Spinal cord (tissue), 10 donors: ENCODE results near the gene CEP63. TPM values are rescaled to one million over a fixed set of nuclear protein-coding genes. Genes with fewer than 3 reads are reported as not detected.

Source experiments
- DNase-seq, 6 donors: peaks; one replicate each; pipeline versions ENCODE4 v3.0.0 to v3.0.0-alpha.2; 2013 to 2015; ENCODE audit warnings: low spot score in 6 of 6, low read depth in 4 of 6
- H3K27ac ChIP-seq: one replicate; pipeline ENCODE4 v1.5.1; 2013; ENCODE audit warnings: low read depth, low read length, control low read depth
- H3K27me3 ChIP-seq: one replicate; pipeline ENCODE4 v1.6.1; 2013; ENCODE audit warnings: low read length; ENCODE audit not compliant: control insufficient read depth, insufficient read depth
- H3K36me3 ChIP-seq: one replicate; pipeline ENCODE4 v1.6.1; 2013; ENCODE audit warnings: low read length; ENCODE audit not compliant: control insufficient read depth, insufficient read depth
- H3K4me1 ChIP-seq: one replicate; pipeline ENCODE4 v1.6.1; 2013; ENCODE audit warnings: low read length; ENCODE audit not compliant: control insufficient read depth, insufficient read depth
- H3K4me3 ChIP-seq: one replicate; pipeline ENCODE4 v1.5.1; 2013; ENCODE audit warnings: low read depth, low read length, control low read depth
- H3K9me3 ChIP-seq: one replicate; pipeline ENCODE4 v1.6.1; 2013; ENCODE audit warnings: low read length; ENCODE audit not compliant: control insufficient read depth, insufficient read depth
- WGBS: methylation state at CpG from one replicate; pipeline ENCODE4 v1.1.5; 2013; ENCODE audit warnings: missing lambda C conversion rate; ENCODE audit not compliant: insufficient coverage; 5-methylcytosine and 5-hydroxymethylcytosine counted together
- polyA plus RNA-seq, 2 donors: library from polyadenylated mRNA; unstranded; fragments of 120-200 nt; gene quantifications; one replicate each; pipeline ENCODE4 v1.2.1, GENCODE V29; 2013; ENCODE audit not compliant: insufficient read length in 2 of 2
- total RNA-seq, 2 donors: library from RNA; depleted of rRNA in 1 of 2; stranded (reverse); fragments of 120-200 nt in 1 of 2; fragments of >200 nt in 1 of 2; gene quantifications; one replicate each; pipeline versions ENCODE4 v1.2.3 to v1.2.4, GENCODE V29; 2013 to 2014
- donor health status: healthy.

Gene CEP63
- total and polyA plus RNA-seq, 4 donors = 26.3 to 35.2 (median 28.6) TPM

DNA sequence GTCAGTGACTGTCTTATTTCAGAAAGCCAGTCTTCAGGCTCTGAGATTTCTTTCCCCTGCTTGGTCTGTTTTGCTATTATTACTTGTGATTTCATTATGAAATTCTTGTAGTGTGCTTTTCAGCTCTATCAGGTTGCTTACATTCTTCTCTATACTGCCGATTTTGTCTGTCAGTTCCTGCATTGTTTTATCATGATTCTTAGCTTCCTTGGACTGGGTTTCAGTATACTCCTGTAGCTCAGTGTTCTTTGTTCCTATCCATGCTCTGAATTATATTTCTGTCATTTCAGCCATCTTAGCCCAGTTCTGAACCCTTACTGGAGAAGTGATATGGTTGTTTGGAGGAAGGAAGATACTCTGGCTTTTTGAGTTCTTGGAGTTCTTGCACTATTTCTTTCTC is 40.5 kb downstream of the CEP63 start:
- no peaks in the 10 kb centered on the region for H3K27me3 ChIP-seq
- 100% methylated on average over 1 of the region's 1 CpG for WGBS
- no peaks in the 10 kb centered on the region for H3K4me1 ChIP-seq
- H3K27ac ChIP-seq = no peak overlapping the region
- peaks cover 9% of the 10 kb centered on the region for H3K9me3 ChIP-seq
- H3K36me3 ChIP-seq = peaks cover 7% of the 10 kb centered on the region
- no peak overlapping the region for H3K4me3 ChIP-seq
- DNase-seq = no peak

DNA sequence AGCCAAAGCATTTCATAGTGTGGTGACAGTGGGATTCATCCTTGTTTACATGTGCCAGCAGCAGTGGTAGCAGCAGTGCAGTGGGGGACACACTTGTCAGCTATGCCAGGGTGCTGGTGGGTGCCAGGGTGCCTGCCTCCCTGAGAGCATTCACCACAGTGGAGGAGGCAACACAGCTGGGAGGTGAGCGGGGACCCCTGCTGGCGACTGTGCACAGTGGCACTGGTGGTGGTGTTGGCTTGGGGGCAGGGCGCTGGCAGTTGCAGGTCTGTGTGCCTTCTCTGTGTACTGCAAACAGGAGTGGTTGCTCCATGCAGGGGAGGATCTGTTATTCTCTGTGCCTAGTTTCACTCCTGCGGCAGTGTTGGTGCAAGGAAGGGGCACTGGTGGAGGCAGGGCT is 41.2 kb downstream of the CEP63 start:
- Histone ChIP-seq H3K9me3 (peaks cover 9% of the 10 kb centered on the region), H3K36me3 (peaks cover 7% of the 10 kb centered on the region), H3K27ac (no peak overlapping the region), H3K4me1 (no peaks in the 10 kb centered on the region), H3K27me3 (no peaks in the 10 kb centered on the region), H3K4me3 (no peak overlapping the region)
- DNase-seq = no peak
- 85% methylated on average over 4 of the region's 4 CpGs for WGBS

GRCh38 chr3:134527538-134528186 is 41.8 kb downstream of the CEP63 start:
- Histone ChIP-seq H3K4me3 (no peak overlapping the region), H3K27me3 (no peaks in the 10 kb centered on the region), H3K36me3 (peaks cover 7% of the 10 kb centered on the region), H3K4me1 (no peaks in the 10 kb centered on the region), H3K9me3 (peaks cover 9% of the 10 kb centered on the region), H3K27ac (no peak overlapping the region)
- WGBS = 97% methylated on average over 7 of the region's 7 CpGs
- no peak for DNase-seq

DNA sequence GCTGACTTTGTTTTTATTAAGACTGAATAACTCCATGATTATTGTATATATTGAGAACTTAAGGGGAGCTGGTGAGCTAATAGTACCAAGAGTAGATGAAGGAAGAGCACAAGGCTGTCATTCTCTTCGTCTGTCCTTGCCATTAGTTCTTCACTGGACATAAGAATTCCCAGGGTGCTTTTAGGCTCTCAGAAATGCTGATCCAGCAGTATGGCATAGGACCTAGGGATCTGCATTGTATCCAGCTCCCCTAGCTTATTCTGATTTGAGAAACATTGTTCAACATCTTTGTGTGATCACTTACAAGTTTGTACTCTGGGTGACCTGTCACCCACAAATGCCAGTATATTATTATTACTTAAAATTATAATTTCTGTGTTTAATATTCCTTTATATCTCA is 47.6 kb downstream of the CEP63 start:
- H3K27me3 ChIP-seq = no peaks in the 10 kb centered on the region
- WGBS = 100% methylated on average over 1 of the region's 1 CpG
- DNase-seq = no peak
- H3K36me3 ChIP-seq = peaks cover 9% of the 10 kb centered on the region
- no peaks in the 10 kb centered on the region for H3K9me3 ChIP-seq
- no peak overlapping the region for H3K4me3 ChIP-seq
- H3K27ac ChIP-seq = no peak overlapping the region
- H3K4me1 ChIP-seq = no peaks in the 10 kb centered on the region

DNA sequence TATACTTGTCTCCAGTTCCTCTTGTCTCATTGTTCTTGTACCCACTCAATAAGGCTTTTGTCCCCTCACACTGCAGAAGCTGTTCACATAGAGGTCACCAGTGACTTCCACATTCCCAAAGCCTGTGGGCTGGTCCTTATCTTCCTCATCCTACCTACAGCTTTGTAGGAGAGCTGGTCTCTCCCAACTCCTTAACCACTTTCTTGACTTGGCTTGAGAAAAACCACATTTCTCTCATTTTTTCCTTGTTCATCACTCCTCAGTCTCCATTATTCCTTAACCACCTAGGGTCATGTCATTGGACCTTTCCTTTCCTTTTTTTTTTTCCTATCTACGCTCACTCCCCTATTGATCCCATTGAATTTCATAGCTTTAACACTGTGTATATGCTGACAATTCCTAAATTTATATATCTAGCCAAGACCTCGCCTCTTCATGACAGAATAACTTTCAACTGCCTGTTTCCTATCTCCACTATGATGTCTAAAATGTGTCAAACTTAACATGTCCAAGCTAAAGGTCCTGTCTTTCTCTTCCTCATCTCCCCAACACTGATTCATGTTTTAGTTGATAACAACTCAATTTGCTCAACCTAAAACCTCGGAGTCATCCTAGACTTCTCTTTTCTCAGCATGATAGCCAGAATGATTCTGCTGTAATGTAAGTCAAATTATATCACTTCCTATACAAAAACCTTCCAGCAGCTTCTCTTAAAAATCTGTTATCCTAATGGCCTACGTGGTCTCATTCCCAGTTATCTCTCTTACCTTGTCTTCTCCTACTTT is 49.5 kb downstream of the CEP63 start:
- Histone ChIP-seq H3K4me1 (no peaks in the 10 kb centered on the region), H3K36me3 (peaks cover 9% of the 10 kb centered on the region), H3K4me3 (no peak overlapping the region), H3K9me3 (no peaks in the 10 kb centered on the region), H3K27me3 (no peaks in the 10 kb centered on the region), H3K27ac (no peak overlapping the region)
- 97% methylated on average over 3 of the region's 4 CpGs for WGBS
- DNase-seq = no peak

DNA sequence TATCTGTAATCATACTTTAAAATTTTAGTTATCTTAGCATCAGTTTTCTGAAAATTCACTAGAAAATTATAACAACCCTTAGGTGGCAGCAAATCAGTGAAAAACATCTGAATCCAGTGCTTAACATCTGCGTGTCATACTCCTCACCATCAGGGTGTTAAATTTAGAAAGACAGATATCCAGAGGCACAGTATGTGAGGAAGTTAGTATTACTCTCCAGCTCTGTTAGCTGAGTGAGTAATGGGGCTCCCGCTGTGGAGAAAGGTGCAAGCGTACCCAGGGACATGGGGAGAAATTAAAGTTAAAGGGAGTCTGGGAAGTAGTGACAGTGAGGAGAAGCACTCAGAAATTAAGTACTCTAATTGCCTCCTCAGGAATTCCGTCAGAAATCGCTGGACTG is 50.9 kb downstream of the CEP63 start:
- peak in 3 of 6 donors; percentile 1 to 71 (median 11) for DNase-seq
- Histone ChIP-seq H3K4me3 (no peak overlapping the region), H3K27ac (no peak overlapping the region), H3K36me3 (peaks cover 9% of the 10 kb centered on the region), H3K9me3 (no peaks in the 10 kb centered on the region), H3K27me3 (no peaks in the 10 kb centered on the region), H3K4me1 (no peaks in the 10 kb centered on the region)
- WGBS = 88% methylated on average over 3 of the region's 5 CpGs

GRCh38 chr3:134542287-134542958 is 56.6 kb downstream of the CEP63 start:
- no peak for DNase-seq
- no peak overlapping the region for H3K4me3 ChIP-seq
- WGBS = 40% methylated on average over 2 of the region's 3 CpGs
- H3K36me3 ChIP-seq = peaks cover 9% of the 10 kb centered on the region
- no peak overlapping the region for H3K27ac ChIP-seq
- no peaks in the 10 kb centered on the region for H3K27me3 ChIP-seq
- no peaks in the 10 kb centered on the region for H3K4me1 ChIP-seq
- no peaks in the 10 kb centered on the region for H3K9me3 ChIP-seq

DNA sequence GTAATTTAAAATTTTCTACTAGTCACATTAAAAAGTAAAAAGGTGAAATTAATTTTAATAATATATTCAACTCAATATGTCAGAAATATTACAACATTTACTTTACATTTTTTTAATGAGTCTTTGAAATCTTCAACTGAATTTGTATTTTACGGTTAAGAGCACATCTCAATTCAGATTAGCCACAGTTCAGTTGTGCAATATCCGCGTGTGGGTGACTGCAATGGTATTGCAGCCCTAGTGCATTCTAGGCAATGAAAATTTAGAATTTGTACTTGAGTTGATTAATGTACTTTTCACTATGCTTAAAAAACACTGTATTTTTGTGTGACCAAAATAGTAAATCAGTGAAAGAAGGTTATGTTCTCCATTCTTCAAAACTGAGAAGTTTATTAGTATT is 57.3 kb downstream of the CEP63 start:
- WGBS = no CpG with 5 or more reads among the region's 3 CpGs
- no peak for DNase-seq
- no peak overlapping the region for H3K4me3 ChIP-seq
- no peaks in the 10 kb centered on the region for H3K4me1 ChIP-seq
- H3K9me3 ChIP-seq = no peaks in the 10 kb centered on the region
- H3K27me3 ChIP-seq = no peaks in the 10 kb centered on the region
- H3K36me3 ChIP-seq = peaks cover 4% of the 10 kb centered on the region
- no peak overlapping the region for H3K27ac ChIP-seq

GRCh38 chr3:134544316-134544715 is 58.5 kb downstream of the CEP63 start:
- Histone ChIP-seq H3K9me3 (no peaks in the 10 kb centered on the region), H3K36me3 (peaks cover 4% of the 10 kb centered on the region), H3K27ac (no peak overlapping the region), H3K27me3 (no peaks in the 10 kb centered on the region), H3K4me1 (no peaks in the 10 kb centered on the region), H3K4me3 (no peak overlapping the region)
- no peak for DNase-seq
- no CpG with 5 or more reads among the region's 2 CpGs for WGBS
